ENCODE results near the gene EFNA4. TPM values are rescaled to one million over a fixed set of nuclear protein-coding genes. Genes with fewer than 3 reads are reported as not detected.
A peak's percentile ranks its signal among the peaks of the same experiment; 100 is the strongest.

Gene EFNA4
- total and polyA plus RNA-seq, 9 of the 15 experiments (the other 6 are each of a cell fraction or from before 2014, with no cell fraction given) = 0.68 to 7.4 (median 6.1) TPM

DNA sequence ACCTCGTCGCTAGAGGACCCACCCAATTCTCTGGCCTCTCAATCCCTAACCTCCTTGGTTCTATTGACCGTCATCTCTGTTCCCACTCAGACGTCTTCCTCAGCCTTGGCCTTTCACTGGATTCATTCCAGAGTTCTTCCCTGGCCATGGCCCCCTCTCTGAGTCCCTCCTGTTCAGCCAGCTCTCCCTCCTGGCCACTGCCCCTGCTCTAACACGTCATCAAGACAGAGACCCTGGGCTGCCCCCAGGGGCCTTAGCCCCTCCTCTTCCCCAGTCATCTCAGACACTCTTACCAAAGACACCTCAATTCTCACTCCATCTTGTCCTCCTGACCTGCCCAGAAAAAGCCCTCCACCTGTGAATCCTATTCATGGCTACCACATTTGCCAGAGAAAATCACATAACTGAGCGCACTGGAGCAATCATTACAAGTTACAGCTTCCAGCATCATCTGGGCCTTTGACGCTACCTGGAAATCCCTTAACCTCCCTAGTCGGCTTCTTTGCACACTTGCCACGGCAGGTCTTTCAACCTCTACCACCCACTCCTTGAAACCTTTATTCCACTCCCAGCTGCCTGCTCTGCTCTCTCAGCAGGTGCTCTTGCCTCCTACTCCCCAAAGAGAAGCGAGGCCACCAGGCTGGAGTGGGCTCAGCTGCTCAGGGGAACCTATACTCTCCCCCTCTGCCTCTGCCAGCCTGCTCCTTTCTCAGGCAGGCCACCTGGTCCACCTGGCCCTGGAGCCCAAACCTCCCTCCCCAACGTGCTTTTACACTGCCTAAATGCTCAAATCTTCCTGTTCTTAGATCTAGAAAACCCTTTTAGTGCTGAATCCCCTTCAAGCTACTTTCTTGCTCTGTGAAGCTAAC is 43.9 kb upstream of the EFNA4 start:
- TF ChIP-seq POLR2G (IDR thresholded peaks at IDR 0.05; ENCODE audit: low read depth, low read length) = 0 out of 2 replicates have a peak, but pooled peaks have one; percentile 17
- TF ChIP-seq, protein P1, sequence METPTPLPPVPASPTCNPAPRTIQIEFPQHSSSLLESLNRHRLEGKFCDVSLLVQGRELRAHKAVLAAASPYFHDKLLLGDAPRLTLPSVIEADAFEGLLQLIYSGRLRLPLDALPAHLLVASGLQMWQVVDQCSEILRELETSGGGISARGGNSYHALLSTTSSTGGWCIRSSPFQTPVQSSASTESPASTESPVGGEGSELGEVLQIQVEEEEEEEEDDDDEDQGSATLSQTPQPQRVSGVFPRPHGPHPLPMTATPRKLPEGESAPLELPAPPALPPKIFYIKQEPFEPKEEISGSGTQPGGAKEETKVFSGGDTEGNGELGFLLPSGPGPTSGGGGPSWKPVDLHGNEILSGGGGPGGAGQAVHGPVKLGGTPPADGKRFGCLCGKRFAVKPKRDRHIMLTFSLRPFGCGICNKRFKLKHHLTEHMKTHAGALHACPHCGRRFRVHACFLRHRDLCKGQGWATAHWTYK (CRISPR knock-in tag; IDR thresholded peaks at IDR 0.05) = no peak
- Histone ChIP-seq H3K27ac (ENCODE audit: extremely low read depth, low read depth, low read length) (no peak overlapping the region), H2AFZ (ENCODE audit: low read depth, low read length) (no peak overlapping the region), H3K9ac (ENCODE audit: insufficient read depth in 1 of 2, low read depth in 2 of 2, low read length in 2 of 2) (peak overlapping the region in 1 of 2 experiments; percentile 51; a peak in 2 of 4 replicates), H3K4me1 (replicated peaks in 1 of 2; ENCODE audit: control insufficient read depth in 2 of 2, insufficient read depth in 2 of 2, low read length in 2 of 2) (peaks cover 20 to 45% of the 10 kb centered on the region in 2 experiments), H3K9me3 (replicated peaks; ENCODE audit: control insufficient read depth, insufficient read depth, low read depth, low read length) (no peaks in the 10 kb centered on the region), H3K79me2 (ENCODE audit: control insufficient read depth, insufficient read depth, low read length) (0 out of 3 replicates have a peak, but pooled peaks cover under 1% of the 10 kb centered on the region), H4K20me1 (replicated peaks; ENCODE audit: control insufficient read depth, insufficient read depth, low read length) (no peaks in the 10 kb centered on the region), H3K4me2 (ENCODE audit: insufficient read depth, low read length) (no peak overlapping the region), H3K36me3 (ENCODE audit: control insufficient read depth, insufficient read depth, low read length) (peaks cover 33% of the 10 kb centered on the region; the same call in 2 of the 3 replicates), H3K9me1 (ENCODE audit: control insufficient read depth, insufficient read depth, low read length) (no peaks in the 10 kb centered on the region), H3K27me3 (ENCODE audit: control insufficient read depth in 2 of 2, insufficient read depth in 2 of 2, low read length in 2 of 2) (no peaks in the 10 kb centered on the region), H3K4me3 (no peak overlapping the region)
- ATAC-seq (no peak), DNase-seq (ENCODE audit: extremely low read depth in 1 of 4, low spot score in 3 of 4) (no peak), FAIRE-seq (no peak)
- ChIA-PET POLR2A (interaction anchor here (0.6 to 2.2 kb wide), 9 partner anchors 8 to 154 kb away, joined by 3 to 8 read pairs (median 3); partner anchors contain the start of genes DCST1, DCST2 and PBXIP1), CTCF (ENCODE audit: low intra/inter-chr PET ratio) (no interaction called here)
- in situ Hi-C loops (cut with MboI) = no loop called here
- WGBS (ENCODE audit: insufficient coverage, low coverage, missing lambda C conversion rate) = 71% methylated on average over 11 of the region's 11 CpGs
- intact Hi-C loops (cut with micrococcal nuclease) = no loop called here
- BruUV-seq (replicated peaks) = no TSS peak

Measured in K562 (cell line).